ENCODE measurements around the gene NPHP4. TPM values are rescaled to one million over a fixed set of nuclear protein-coding genes. Genes with fewer than 3 reads are reported as not detected.

The NPHP4 gene
- total and polyA plus RNA-seq, 9 of the 15 experiments (the other 6 are each of a cell fraction or from before 2014, with no cell fraction given) = 0.52 to 26.2 (median 6.7) TPM

DNA sequence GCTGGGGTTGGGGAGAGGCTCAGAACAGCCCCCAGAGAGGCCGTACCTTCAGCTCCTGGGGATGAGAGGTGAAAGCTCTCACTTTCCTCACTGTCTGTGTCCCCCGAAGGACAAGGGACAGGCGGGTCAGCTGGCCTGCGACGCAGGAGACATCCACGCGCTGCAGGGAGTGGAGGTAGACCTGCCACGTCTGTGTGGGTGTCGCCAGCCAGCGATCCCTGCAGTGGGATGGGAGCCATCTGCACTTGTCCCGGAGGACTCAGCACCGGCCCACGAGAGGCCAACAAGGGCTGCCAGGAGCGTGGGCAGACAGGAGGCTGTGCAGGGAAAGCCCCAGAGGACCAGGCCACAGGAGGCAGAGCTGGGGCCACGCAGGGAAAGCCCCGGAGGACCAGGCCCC, 127.2 kb downstream of the NPHP4 start (continued):
- TF ChIP-seq SMARCE1 (IDR thresholded peaks at IDR 0.05) (no peak), RFX7 (CRISPR knock-in tag; IDR thresholded peaks at IDR 0.05) (no peak), KLF13 (tag; IDR thresholded peaks at IDR 0.05; ENCODE audit: borderline replicate concordance, low read depth) (no peak), FOXM1 (IDR thresholded peaks at IDR 0.05; ENCODE audit: low read depth) (no peak), FOXM1 (CRISPR knock-in tag; IDR thresholded peaks at IDR 0.05; ENCODE audit: low read depth) (no peak), CBX2 (IDR thresholded peaks at IDR 0.05; ENCODE audit: insufficient read depth, low read length, poor library complexity, severe bottlenecking) (no peak), MCM3 (IDR thresholded peaks at IDR 0.05) (no peak), NONO (IDR thresholded peaks at IDR 0.05; ENCODE audit: low read depth in 2 of 2, low read length in 1 of 2) (no peak), SMAD2 (IDR thresholded peaks at IDR 0.05; ENCODE audit: low read depth, low read length) (no peak)
- TF ChIP-seq, protein P1, sequence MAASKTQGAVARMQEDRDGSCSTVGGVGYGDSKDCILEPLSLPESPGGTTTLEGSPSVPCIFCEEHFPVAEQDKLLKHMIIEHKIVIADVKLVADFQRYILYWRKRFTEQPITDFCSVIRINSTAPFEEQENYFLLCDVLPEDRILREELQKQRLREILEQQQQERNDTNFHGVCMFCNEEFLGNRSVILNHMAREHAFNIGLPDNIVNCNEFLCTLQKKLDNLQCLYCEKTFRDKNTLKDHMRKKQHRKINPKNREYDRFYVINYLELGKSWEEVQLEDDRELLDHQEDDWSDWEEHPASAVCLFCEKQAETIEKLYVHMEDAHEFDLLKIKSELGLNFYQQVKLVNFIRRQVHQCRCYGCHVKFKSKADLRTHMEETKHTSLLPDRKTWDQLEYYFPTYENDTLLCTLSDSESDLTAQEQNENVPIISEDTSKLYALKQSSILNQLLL (CRISPR knock-in tag; IDR thresholded peaks at IDR 0.05; ENCODE audit: borderline replicate concordance) = no peak

DNA sequence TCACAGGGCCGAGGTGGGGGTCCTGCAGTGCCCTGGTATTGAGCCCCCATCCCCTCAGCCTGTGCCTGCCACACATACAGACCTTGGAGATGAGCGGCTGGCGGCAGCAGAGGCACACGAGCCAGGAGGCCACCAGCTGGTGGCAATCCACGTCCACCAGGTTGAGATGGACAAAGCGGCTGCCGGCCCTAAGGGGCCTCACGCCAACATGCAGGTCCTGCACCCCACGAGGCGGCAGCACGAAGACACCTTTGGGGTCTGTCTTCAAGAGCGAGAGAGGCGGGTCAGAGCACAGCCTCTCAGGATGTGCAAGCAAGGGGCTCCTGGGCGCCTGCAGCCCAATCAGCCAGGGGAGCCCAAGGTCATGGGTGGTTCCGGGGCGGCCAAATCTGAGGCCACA, 128.0 kb downstream of the NPHP4 start:
- Histone ChIP-seq H4K20me1 (replicated peaks; ENCODE audit: control insufficient read depth, insufficient read depth, low read length) (no peaks in the 10 kb centered on the region; the same call in 1 of the 2 replicates), H3K9me1 (ENCODE audit: control insufficient read depth, insufficient read depth, low read length) (no peaks in the 10 kb centered on the region), H3K4me3 (no peak overlapping the region), H3K9ac (ENCODE audit: insufficient read depth in 1 of 2, low read depth in 2 of 2, low read length in 2 of 2) (no peak overlapping the region), H2AFZ (ENCODE audit: low read depth, low read length) (no peak overlapping the region), H3K4me2 (ENCODE audit: insufficient read depth, low read length) (no peak overlapping the region), H3K36me3 (ENCODE audit: control insufficient read depth, insufficient read depth, low read length) (peaks cover 19% of the 10 kb centered on the region; the same call in 2 of the 3 replicates), H3K27me3 (ENCODE audit: control insufficient read depth in 2 of 2, insufficient read depth in 2 of 2, low read length in 2 of 2) (no peaks in the 10 kb centered on the region), H3K27ac (ENCODE audit: extremely low read depth, low read depth, low read length) (no peak overlapping the region), H3K4me1 (replicated peaks in 1 of 2; ENCODE audit: control insufficient read depth in 2 of 2, insufficient read depth in 2 of 2, low read length in 2 of 2) (peaks cover 0 to 1% of the 10 kb centered on the region in 2 experiments; a peak in 1 of 5 replicates), H3K9me3 (replicated peaks; ENCODE audit: control insufficient read depth, insufficient read depth, low read depth, low read length) (no peaks in the 10 kb centered on the region), H3K79me2 (ENCODE audit: control insufficient read depth, insufficient read depth, low read length) (no peaks in the 10 kb centered on the region)
- no peak for ATAC-seq
- DNase-seq (ENCODE audit: extremely low read depth in 1 of 4, low spot score in 3 of 4) = no peak
- FAIRE-seq = no peak
- intact Hi-C loops (cut with micrococcal nuclease) (no loop called here), in situ Hi-C loops (cut with MboI) (no loop called here)
- POLR2A ChIA-PET = no interaction called here
- no TSS peak for BruUV-seq (replicated peaks)
- CTCF ChIA-PET (ENCODE audit: low intra/inter-chr PET ratio) = no interaction called here
- 89% methylated on average over 15 of the region's 16 CpGs for WGBS (ENCODE audit: insufficient coverage, low coverage, missing lambda C conversion rate)
- TF ChIP-seq BDP1 (IDR thresholded peaks at IDR 0.05; ENCODE audit: insufficient read depth, insufficient read length) (no peak), CHD2 (IDR thresholded peaks at IDR 0.05; ENCODE audit: low read depth, low read length) (no peak), POLR2AphosphoS2 (IDR thresholded peaks at IDR 0.05; ENCODE audit: low read length) (no peak), PTBP1 (IDR thresholded peaks at IDR 0.05; ENCODE audit: low read depth, low read length) (no peak), PCBP2 (IDR thresholded peaks at IDR 0.05; ENCODE audit: low read depth, low read length, poor library complexity, severe bottlenecking) (no peak), SPI1 (IDR thresholded peaks at IDR 0.05; ENCODE audit: borderline replicate concordance, low read depth, low read length) (no peak), ZKSCAN8 (CRISPR knock-in tag; IDR thresholded peaks at IDR 0.05) (no peak), HNRNPH1 (optimal IDR thresholded peaks at IDR 0.05; ENCODE audit: low read depth, low read length) (no peak)
- TF ChIP-seq, protein P2, sequence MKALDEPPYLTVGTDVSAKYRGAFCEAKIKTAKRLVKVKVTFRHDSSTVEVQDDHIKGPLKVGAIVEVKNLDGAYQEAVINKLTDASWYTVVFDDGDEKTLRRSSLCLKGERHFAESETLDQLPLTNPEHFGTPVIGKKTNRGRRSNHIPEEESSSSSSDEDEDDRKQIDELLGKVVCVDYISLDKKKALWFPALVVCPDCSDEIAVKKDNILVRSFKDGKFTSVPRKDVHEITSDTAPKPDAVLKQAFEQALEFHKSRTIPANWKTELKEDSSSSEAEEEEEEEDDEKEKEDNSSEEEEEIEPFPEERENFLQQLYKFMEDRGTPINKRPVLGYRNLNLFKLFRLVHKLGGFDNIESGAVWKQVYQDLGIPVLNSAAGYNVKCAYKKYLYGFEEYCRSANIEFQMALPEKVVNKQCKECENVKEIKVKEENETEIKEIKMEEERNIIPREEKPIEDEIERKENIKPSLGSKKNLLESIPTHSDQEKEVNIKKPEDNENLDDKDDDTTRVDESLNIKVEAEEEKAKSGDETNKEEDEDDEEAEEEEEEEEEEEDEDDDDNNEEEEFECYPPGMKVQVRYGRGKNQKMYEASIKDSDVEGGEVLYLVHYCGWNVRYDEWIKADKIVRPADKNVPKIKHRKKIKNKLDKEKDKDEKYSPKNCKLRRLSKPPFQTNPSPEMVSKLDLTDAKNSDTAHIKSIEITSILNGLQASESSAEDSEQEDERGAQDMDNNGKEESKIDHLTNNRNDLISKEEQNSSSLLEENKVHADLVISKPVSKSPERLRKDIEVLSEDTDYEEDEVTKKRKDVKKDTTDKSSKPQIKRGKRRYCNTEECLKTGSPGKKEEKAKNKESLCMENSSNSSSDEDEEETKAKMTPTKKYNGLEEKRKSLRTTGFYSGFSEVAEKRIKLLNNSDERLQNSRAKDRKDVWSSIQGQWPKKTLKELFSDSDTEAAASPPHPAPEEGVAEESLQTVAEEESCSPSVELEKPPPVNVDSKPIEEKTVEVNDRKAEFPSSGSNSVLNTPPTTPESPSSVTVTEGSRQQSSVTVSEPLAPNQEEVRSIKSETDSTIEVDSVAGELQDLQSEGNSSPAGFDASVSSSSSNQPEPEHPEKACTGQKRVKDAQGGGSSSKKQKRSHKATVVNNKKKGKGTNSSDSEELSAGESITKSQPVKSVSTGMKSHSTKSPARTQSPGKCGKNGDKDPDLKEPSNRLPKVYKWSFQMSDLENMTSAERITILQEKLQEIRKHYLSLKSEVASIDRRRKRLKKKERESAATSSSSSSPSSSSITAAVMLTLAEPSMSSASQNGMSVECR (CRISPR knock-in tag; IDR thresholded peaks at IDR 0.05) = no peak
